ENCODE results near the gene BFSP1.
A peak's percentile ranks its signal among the peaks of the same experiment; 100 is the strongest.

Gene BFSP1

GRCh38 chr20:17530716-17531664 is at the start of gene BFSP1:
TSS of gene BFSP1 (minus strand) at chr20:17531379. CDS start at chr20:17531329, 50 bp downstream.
- peak; percentile 44 for DNase-seq

DNA sequence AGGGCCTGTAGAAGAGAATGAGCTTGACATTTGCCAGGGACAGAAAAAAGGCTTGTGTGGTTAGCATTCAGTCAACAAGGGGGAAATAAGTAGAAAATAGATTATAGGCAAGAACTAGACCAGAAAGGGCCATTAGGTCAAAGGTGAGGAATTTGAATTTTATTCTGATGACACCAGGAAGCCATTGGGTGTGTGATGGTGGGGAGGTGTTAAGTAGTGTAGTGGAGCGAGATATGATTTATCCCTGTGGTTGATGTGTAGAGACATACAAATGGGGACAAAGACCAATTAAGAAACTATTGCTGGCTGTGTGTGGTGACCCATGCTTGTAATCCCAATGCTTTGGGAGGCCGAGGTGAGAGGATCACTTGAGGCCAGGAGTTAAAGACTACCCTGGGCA is 49.7 kb upstream of the BFSP1 start:
- no peak for DNase-seq

GRCh38 chr20:17579369-17580039 is 48.3 kb upstream of the BFSP1 start:
- no peak for DNase-seq

GRCh38 chr20:17576215-17576614 is 45.0 kb upstream of the BFSP1 start:
- DNase-seq, result no peak

GRCh38 chr20:17573463-17573862 is 42.3 kb upstream of the BFSP1 start:
- DNase-seq, result no peak

- no peak for DNase-seq
Observed at GRCh38 chr20:17572034-17572638, 41.0 kb upstream of the BFSP1 start.

DNA sequence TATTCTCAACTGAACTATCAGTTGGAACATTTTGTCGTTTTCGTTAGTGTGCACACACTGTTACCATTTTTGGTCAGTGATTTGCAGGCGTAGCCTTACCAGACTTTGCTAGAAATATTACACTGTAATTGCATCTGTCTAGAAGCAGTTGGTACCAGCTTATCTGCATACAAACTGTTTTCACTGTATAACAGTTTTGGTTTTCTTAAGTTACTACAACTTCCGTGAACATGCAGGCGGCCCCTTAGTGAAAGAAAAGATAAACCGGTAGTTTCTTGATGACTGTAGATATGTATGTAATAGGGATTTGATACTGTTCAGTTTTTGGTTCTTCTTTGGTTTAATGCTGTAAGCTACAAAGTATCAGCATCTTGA is 40.0 kb upstream of the BFSP1 start:
- peak; percentile 17 for DNase-seq

DNA sequence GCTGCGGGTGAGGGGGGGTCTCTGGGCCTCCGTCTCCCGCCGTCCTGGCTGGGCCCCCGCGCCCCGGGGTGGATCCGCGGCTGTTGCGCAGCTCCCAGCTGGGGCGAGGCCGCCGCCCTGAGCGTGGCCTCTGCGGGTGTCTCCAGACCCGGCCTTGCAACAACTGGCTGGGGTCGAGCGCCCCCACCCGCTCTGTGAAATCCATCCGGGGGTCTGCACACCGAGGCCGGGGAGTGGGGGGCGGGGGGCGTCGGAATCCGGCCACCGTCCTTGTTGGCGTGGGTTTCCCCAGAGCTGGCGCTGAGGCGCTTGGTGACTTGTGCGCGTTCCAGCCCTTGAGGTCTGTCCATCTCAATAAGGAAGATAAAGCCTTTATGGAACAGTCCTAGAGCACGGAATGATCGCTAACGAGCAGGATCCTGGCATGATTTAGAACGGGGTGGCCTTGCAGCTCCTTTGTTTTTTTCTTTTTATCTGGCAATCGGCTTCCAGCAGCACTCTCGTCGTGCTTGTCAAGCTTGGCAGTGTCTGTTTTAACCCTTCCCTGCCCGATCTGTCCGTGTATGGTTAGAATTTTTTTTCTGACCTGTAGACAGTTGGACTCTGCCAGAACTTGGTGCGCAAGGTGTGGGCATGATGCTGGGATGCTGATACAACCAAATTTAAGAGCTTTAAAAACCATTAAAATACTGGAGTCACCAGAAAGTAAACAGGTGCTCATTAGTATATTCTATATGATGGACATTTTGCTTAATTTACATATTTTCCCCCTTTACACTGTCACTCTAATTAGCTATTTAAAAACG is 39.4 kb upstream of the BFSP1 start:
- peak; percentile 10 for DNase-seq

DNA sequence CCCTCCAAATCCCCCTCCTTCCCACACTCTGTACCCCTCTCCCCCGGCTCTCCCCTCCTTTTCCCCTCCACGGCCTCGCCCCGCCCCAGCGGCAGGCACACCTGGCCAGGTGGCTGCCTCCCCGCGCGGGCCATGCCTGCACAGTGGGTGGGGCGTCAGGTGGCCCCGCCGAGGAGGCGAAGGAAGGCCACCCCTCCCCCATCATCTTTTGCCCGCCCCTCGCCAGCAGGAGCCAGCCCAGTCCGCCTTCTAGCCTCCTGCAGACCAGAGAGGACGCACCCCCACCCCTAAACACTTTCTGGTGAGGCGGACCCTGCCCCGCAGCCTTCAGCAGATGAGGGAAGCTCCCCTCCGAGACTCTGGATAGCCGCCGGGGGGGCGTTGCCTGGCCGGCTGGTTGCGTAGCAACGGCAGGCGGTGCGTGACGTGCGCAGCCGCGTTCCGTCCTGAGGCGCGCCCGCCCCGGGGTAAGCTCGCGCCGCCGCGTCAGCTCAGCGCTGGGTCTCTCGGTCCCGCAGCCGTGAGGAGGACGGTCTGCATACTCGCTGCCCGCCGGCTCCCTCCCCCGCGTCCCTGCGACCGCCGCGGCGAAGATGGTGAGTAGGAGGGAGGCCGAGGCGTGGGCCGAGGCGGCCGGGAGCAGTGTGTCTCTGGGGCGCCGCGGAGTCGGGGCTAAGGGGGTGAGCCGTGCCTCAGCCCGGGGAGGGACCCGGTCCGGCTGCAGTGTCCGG is 38.6 kb upstream of the BFSP1 start, which contains the start of gene DSTN:
Gene DSTN (plus strand): TSS at position 460 of the 731 bp plus-strand sequence. CDS start 134 bp downstream, at position 594.
- peak; percentile 86 for DNase-seq

DNA sequence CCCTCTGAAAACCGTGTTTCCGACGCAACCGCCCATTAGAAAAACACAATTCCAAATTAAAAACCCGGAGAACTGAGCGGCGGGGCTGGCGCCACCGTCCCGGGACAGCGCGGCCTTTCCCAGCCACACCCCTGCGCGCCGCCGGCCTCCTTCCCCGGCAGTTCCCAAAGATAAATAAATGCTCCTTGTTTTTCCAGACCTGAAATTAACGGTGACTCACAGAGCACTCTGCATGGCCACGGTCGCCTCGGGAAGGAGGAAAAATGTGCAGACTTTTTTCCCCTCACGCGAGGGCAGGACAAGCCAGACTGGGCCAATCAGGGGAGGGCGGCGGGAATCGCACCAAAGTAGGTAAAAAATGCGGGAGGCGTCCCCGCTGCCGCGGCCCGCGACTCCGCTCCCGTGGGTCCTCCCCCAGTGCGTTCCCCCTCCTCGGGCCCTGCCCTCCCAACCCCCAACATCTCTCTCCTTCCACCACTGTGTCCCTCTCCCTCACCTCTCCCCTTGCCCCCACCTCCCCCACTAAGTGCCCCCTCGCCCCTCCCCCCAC is 37.9 kb upstream of the BFSP1 start:
- DNase-seq, result peak; percentile 11

- DNase-seq, result no peak
Observed at GRCh38 chr20:17568045-17568788, 37.0 kb upstream of the BFSP1 start.

DNA sequence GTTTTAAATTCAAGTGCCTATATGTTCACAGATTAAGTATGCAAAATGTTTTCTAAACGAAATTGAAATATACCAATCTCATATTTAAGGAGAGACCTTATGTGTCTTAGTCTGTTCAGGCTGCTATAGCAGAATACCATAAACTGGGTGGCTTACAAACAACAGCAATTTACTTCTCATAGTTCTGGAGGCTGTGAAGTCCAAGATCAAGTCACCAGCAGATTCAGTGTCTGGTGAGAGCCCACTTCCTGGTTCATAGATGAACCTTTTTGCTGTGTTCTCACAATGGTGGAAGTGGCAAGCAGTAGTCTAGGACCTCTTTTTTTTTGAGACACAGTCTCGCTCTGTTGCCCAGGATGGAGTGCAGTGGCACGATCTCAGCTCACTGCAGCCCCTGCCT is 35.2 kb upstream of the BFSP1 start:
- no peak for DNase-seq

- no peak for DNase-seq
Observed at GRCh38 chr20:17565169-17565845, 34.1 kb upstream of the BFSP1 start.

GRCh38 chr20:17562804-17563305 is 31.7 kb upstream of the BFSP1 start:
- DNase-seq, result no peak

- peak; percentile 11 for DNase-seq
Observed at GRCh38 chr20:17560344-17561074, 29.3 kb upstream of the BFSP1 start.

GRCh38 chr20:17559338-17559737 is 28.2 kb upstream of the BFSP1 start:
- no peak for DNase-seq

DNA sequence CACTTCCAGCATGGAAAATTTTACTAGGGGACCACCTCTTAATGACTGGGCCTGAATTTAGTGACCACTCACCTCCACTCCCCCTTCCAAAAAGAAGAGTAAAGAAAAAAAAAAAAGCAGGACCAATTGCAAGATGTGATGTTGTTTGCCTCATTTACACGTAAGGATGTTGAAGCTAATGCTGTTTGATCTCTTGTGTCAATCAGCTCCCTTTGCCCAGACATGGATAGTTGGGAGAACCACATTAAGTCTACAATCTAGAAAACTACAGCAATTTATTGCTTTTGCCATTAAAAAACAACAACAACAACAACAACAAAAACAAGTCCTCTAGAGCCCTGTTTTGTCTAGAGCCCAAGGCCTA is 27.7 kb upstream of the BFSP1 start:
- no peak for DNase-seq

GRCh38 chr20:17558154-17558940 is 27.2 kb upstream of the BFSP1 start:
- peak; percentile 45 for DNase-seq

DNA sequence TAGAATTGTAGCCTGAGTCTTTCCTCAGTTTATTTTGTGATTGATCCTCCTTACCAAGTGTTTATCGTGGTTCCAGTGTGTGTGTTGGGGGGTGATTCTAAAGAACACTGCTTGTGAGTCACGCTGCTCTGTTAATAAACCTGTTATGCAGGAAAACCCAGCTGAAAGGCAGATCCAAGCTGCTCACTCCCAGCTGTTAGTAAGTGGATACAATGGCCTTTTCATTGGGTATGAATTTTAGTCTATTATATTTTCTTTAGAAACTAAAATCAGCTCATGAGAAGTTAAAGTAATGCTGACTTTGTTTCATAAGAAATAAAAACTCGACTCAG is 26.5 kb upstream of the BFSP1 start:
- DNase-seq, result no peak
